B cell (primary cell): Measurements from ENCODE around the gene ACTN1. TPM values are rescaled to one million over a fixed set of nuclear protein-coding genes. Genes with fewer than 3 reads are reported as not detected.

ENCODE experiments used
- ATAC-seq: fragments of 200-7000 bp; cut with Tn5 transposase; one replicate; pipeline ENCODE4 v1.10.0; 2021; ENCODE audit warnings: low read depth, mild to moderate bottlenecking, moderate number of reproducible peaks, moderate library complexity
- CTCF ChIA-PET: fragments of 350-600 bp; sonication (Branson Sonifier 250); formaldehyde crosslinking; loops from one replicate; lab custom pipeline; 2021; ENCODE audit warnings: antibody characterized with exemption, inconsistent platforms; lab: Charles Lee
- POLR2A ChIA-PET: fragments of 350-600 bp; sonication (Branson Sonifier 250); formaldehyde crosslinking; loops from one replicate; lab custom pipeline; 2021; ENCODE audit warnings: antibody characterized with exemption; lab: Charles Lee
- DNase-seq: peaks from one replicate; pipeline ENCODE4 v3.0.0; 2013
- H2AFZ ChIP-seq: 2 replicates; pipeline ENCODE4 v1.6.1; 2012; ENCODE audit warnings: mild to moderate bottlenecking, low read depth, low read length; ENCODE audit not compliant: insufficient read depth, poor library complexity, severe bottlenecking
- H3K27ac ChIP-seq, 2 donors: 1 replicate in 1 of 2; 2 replicates in 1 of 2; pipeline ENCODE4 v1.5.1; 2012 to 2013; ENCODE audit warnings: low read length in 2 of 2, mild to moderate bottlenecking in 2 of 2, moderate library complexity in 1 of 2
- H3K27me3 ChIP-seq, 4 experiments: fragments of 200-600 bp in 1 of 4; sonication (generic) in 1 of 4; replicated peaks in 1 of 4; 1 replicate in 2 of 4; 2 replicates in 2 of 4; pipeline versions ENCODE4 v1.6.1 to v1.7.0; 2013 to 2016; ENCODE audit warnings: low read length in 3 of 4, mild to moderate bottlenecking in 2 of 4, mixed read lengths in 1 of 4, moderate library complexity in 1 of 4; ENCODE audit not compliant: insufficient read depth in 4 of 4, control insufficient read depth in 3 of 4; ENCODE audit errors: control extremely low read depth in 1 of 4
- H3K36me3 ChIP-seq, 2 experiments: replicated peaks in 1 of 2; 1 replicate in 1 of 2; 2 replicates in 1 of 2; pipeline versions ENCODE4 v1.6.1 to v1.7.1; 2013; ENCODE audit warnings: low read length in 1 of 2; ENCODE audit not compliant: insufficient read depth in 2 of 2, control insufficient read depth in 1 of 2; ENCODE audit errors: control extremely low read depth in 1 of 2, extremely low read depth in 1 of 2
- H3K4me1 ChIP-seq, 2 donors: fragments of 200-600 bp in 1 of 2; sonication (generic) in 1 of 2; 1 replicate in 1 of 2; 2 replicates in 1 of 2; pipeline versions ENCODE4 v1.5.1 to v1.6.1; 2013 to 2017; ENCODE audit warnings: low read length in 2 of 2; ENCODE audit not compliant: control insufficient read depth in 2 of 2, insufficient read depth in 2 of 2
- H3K4me2 ChIP-seq: replicated peaks from 2 replicates; pipeline ENCODE3; 2012; ENCODE audit warnings: mild to moderate bottlenecking, low read depth, low read length; ENCODE audit not compliant: poor library complexity, severe bottlenecking
- H3K4me3 ChIP-seq, 5 experiments: fragments of 200-600 bp in 1 of 5; sonication (generic) in 1 of 5; 1 replicate in 3 of 5; 2 replicates in 2 of 5; pipeline versions ENCODE4 v1.5.1 to v1.7.0; 2011 to 2016; ENCODE audit warnings: low read length in 4 of 5, mild to moderate bottlenecking in 4 of 5, low read depth in 2 of 5, control low read depth in 1 of 5, moderate library complexity in 1 of 5; ENCODE audit not compliant: insufficient read depth in 1 of 5; ENCODE audit errors: control extremely low read depth in 1 of 5, extremely low read depth in 1 of 5
- H3K79me2 ChIP-seq: fragments of 200-600 bp; sonication (generic); one replicate; pipeline ENCODE4 v1.6.0; 2016; ENCODE audit warnings: low read length; ENCODE audit not compliant: control insufficient read depth, insufficient read depth
- H3K9ac ChIP-seq: fragments of 200-600 bp; sonication (generic); 2 replicates; pipeline ENCODE4 v1.6.1; 2017; ENCODE audit warnings: mild to moderate bottlenecking, low read length, moderate library complexity
- H3K9me3 ChIP-seq, 3 donors: one replicate each; pipeline versions ENCODE4 v1.6.1 to v1.7.1; 2013; ENCODE audit warnings: low read length in 2 of 3; ENCODE audit not compliant: control insufficient read depth in 2 of 3, insufficient read depth in 1 of 3; ENCODE audit errors: control extremely low read depth in 1 of 3
- H4K20me1 ChIP-seq: 2 replicates; pipeline ENCODE4 v1.6.0; 2012; ENCODE audit warnings: mild to moderate bottlenecking, low read length; ENCODE audit not compliant: insufficient read depth, control insufficient read depth, poor library complexity, severe bottlenecking
- H3K27ac Mint-ChIP-seq: one replicate; pipeline ENCODE4 v1.8.0; 2021; ENCODE audit warnings: mixed read lengths
- H3K27me3 Mint-ChIP-seq: one replicate; pipeline ENCODE4 v1.8.0; 2021; ENCODE audit warnings: mixed read lengths
- H3K4me1 Mint-ChIP-seq: one replicate; pipeline ENCODE4 v1.8.0; 2021; ENCODE audit warnings: mixed read lengths
- H3K4me3 Mint-ChIP-seq: one replicate; pipeline ENCODE4 v1.8.0; 2021; ENCODE audit warnings: mixed read lengths
- H3K9me3 Mint-ChIP-seq: one replicate; pipeline ENCODE4 v1.8.0; 2022; ENCODE audit warnings: mixed read lengths; ENCODE audit not compliant: insufficient read depth
- EZH2 ChIP-seq: IDR thresholded peaks from 2 replicates; pipeline ENCODE4 v1.6.1; 2012; ENCODE audit warnings: borderline replicate concordance, low read depth, mild to moderate bottlenecking, moderate library complexity, low read length; ENCODE audit not compliant: insufficient read depth, poor library complexity, severe bottlenecking
- WGBS: methylation state at CpG from one replicate; pipeline ENCODE4 v1.1.5; 2013; ENCODE audit warnings: missing lambda C conversion rate; ENCODE audit not compliant: insufficient coverage; 5-methylcytosine and 5-hydroxymethylcytosine counted together
- intact Hi-C: fragments of 100-400 bp; cut with micrococcal nuclease; formaldehyde crosslinking; loops from one replicate; pipeline ENCODE4 v1.10.0; 2022
- polyA plus RNA-seq: library from polyadenylated mRNA; depleted of rRNA; stranded (reverse); fragments of >200 nt; gene quantifications from 2 replicates; pipeline ENCODE4 v1.2.3, GENCODE V29; 2012
- total RNA-seq, 2 donors: library from RNA; stranded (reverse); fragments of 120-200 nt in 1 of 2; gene quantifications; 1 replicate in 1 of 2; 2 replicates in 1 of 2; pipeline versions ENCODE4 v1.2.3 to v1.2.4, GENCODE V29; 2013 to 2022
- TF ChIP-seq, protein P1 (sequence below): fragments of 200-600 bp; IDR thresholded peaks from one replicate; pipeline ENCODE4 v1.8.0; 2022; ENCODE audit warnings: antibody characterized with exemption, mild to moderate bottlenecking

ACTN1 gene
- total and polyA plus RNA-seq, 2 donors (not counting 1 experiment from before 2014, with no cell fraction given): 0.74 to 0.89 TPM

DNA sequence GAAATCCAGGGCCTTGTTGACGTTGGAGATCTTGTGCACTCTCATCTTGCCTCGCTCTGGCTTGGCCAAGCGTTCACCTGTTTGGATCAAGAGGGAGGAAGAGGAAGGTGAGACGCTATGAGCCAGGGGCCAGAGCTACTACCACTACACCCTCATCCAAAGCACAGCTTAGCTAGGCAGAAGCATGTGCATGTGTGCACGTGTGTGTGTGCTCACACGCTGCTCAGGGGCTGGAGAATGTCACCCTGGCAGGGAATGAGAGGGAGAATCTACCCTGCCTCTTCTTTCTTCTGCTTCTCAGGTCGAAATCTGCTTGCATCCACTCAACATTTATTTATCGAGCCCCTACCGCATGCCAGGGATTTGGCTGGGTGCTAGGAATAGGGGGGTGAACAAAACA lies 58.1 kb downstream of the ACTN1 start:
- H3K4me3 Mint-ChIP-seq: no peak overlapping the region
- DNase-seq: no peak
- TF ChIP-seq, protein P1, sequence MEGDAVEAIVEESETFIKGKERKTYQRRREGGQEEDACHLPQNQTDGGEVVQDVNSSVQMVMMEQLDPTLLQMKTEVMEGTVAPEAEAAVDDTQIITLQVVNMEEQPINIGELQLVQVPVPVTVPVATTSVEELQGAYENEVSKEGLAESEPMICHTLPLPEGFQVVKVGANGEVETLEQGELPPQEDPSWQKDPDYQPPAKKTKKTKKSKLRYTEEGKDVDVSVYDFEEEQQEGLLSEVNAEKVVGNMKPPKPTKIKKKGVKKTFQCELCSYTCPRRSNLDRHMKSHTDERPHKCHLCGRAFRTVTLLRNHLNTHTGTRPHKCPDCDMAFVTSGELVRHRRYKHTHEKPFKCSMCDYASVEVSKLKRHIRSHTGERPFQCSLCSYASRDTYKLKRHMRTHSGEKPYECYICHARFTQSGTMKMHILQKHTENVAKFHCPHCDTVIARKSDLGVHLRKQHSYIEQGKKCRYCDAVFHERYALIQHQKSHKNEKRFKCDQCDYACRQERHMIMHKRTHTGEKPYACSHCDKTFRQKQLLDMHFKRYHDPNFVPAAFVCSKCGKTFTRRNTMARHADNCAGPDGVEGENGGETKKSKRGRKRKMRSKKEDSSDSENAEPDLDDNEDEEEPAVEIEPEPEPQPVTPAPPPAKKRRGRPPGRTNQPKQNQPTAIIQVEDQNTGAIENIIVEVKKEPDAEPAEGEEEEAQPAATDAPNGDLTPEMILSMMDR: no peak
- no peak for TF ChIP-seq EZH2
- Histone ChIP-seq H2AFZ (no peak overlapping the region), H3K36me3 (no peaks in the 10 kb centered on the region), H3K9me3 (peaks cover 0 to 13% (median 5%) of the 10 kb centered on the region in 3 donors), H3K9ac (no peak overlapping the region), H3K27ac (no peak overlapping the region), H3K4me2 (no peak overlapping the region), H3K4me1 (no peaks in the 10 kb centered on the region), H4K20me1 (no peaks in the 10 kb centered on the region), H3K4me3 (no peak overlapping the region), H3K79me2 (no peaks in the 10 kb centered on the region), H3K27me3 (peaks cover 0 to under 1% (median 0%) of the 10 kb centered on the region in 4 experiments)
- H3K4me1 Mint-ChIP-seq: no peaks in the 10 kb centered on the region
- WGBS: 71% methylated on average over 5 of the region's 9 CpGs
- no peak overlapping the region for H3K27ac Mint-ChIP-seq
- ATAC-seq: no peak
- peaks cover 3% of the 10 kb centered on the region for H3K9me3 Mint-ChIP-seq
- POLR2A ChIA-PET: no interaction called here
- CTCF ChIA-PET: no interaction called here
- H3K27me3 Mint-ChIP-seq: peaks cover 13% of the 10 kb centered on the region
- intact Hi-C loops: no loop called here

- Histone ChIP-seq H3K79me2 (no peaks in the 10 kb centered on the region), H2AFZ (no peak overlapping the region), H3K27ac (no peak overlapping the region), H3K4me2 (no peak overlapping the region), H3K4me1 (no peaks in the 10 kb centered on the region), H3K9me3 (peaks cover 0 to 9% (median 0%) of the 10 kb centered on the region in 3 donors), H3K36me3 (no peaks in the 10 kb centered on the region), H4K20me1 (no peaks in the 10 kb centered on the region), H3K9ac (no peak overlapping the region), H3K27me3 (no peaks in the 10 kb centered on the region), H3K4me3 (no peak overlapping the region)
- H3K9me3 Mint-ChIP-seq: peaks cover 3% of the 10 kb centered on the region
- DNase-seq (no peak), ATAC-seq (no peak)
- H3K27me3 Mint-ChIP-seq: peaks cover 6% of the 10 kb centered on the region
- H3K4me3 Mint-ChIP-seq: no peak overlapping the region
- WGBS: 88% methylated on average over 5 of the region's 8 CpGs
- ChIA-PET CTCF (no interaction called here), POLR2A (no interaction called here)
- H3K4me1 Mint-ChIP-seq: no peaks in the 10 kb centered on the region
- H3K27ac Mint-ChIP-seq: no peak overlapping the region
- intact Hi-C loops: no loop called here
- TF ChIP-seq EZH2: no peak
- TF ChIP-seq, protein P1: no peak
Measured at GRCh38 chr14:68919129-68919927, 59.8 kb downstream of the ACTN1 start.
